ENCODE data around the gene SWSAP1. TPM values are rescaled to one million over a fixed set of nuclear protein-coding genes. Genes with fewer than 3 reads are reported as not detected.

SWSAP1 gene
- total and polyA plus RNA-seq, 2 of the 4 experiments (the other 2 are of a cell fraction): 0.36 to 1.6 TPM

DNA sequence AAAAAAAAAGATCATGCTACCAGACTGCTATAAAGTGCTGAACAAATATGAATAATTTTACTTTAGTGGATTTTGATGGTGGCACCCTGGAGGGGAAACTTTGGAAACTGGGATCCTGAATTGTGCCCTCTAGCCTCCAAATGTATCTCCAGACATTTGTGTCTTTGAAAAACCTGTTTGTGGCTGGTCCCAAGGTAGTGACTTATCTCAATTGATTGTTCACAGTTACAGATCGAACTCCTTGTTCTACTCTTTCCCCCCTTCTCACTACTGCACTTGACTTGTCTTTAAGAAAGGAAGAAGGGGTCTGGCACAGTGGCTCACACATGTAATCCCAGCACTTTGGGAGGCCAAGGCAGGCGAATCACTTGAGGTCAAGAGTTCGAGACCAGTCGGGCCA is 34.1 kb downstream of the SWSAP1 start:
- intact Hi-C loops (cut with micrococcal nuclease) (no loop called here), dilution Hi-C loops (cut with HindIII; ENCODE audit: low sequenced_read_pairs, unreplicated experiment) (no loop called here), in situ Hi-C loops (cut with MboI; ENCODE audit: low sequenced_read_pairs) (no loop called here)
- Histone ChIP-seq H3K27me3 (ENCODE audit: control insufficient read depth, insufficient read depth, low read length) (peaks cover 2% of the 10 kb centered on the region), H2BK5ac (ENCODE audit: low read depth, low read length, poor library complexity, severe bottlenecking) (no peak overlapping the region), H4K91ac (ENCODE audit: insufficient read depth, low read depth, low read length) (no peak overlapping the region), H4K5ac (ENCODE audit: low read depth, low read length) (no peak overlapping the region), H3K4ac (ENCODE audit: low read depth, low read length) (no peak overlapping the region), H4K20me1 (ENCODE audit: insufficient read depth, low read length) (no peaks in the 10 kb centered on the region; the same call in 1 of the 2 replicates), H3K9me1 (ENCODE audit: insufficient read depth, low read length) (no peaks in the 10 kb centered on the region), H3K79me1 (ENCODE audit: low read depth in 1 of 2, low read length in 2 of 2) (no peaks in the 10 kb centered on the region), H3K9ac (ENCODE audit: low read depth, low read length) (no peak overlapping the region), H2AK5ac (ENCODE audit: low read depth, low read length) (no peak overlapping the region), H2BK120ac (ENCODE audit: low read depth, low read length) (no peak overlapping the region), H3K56ac (ENCODE audit: extremely low read depth, insufficient read depth, low read length) (no peak overlapping the region), H3K9me3 (ENCODE audit: control insufficient read depth, insufficient read depth, low read length) (no peaks in the 10 kb centered on the region), H3K18ac (ENCODE audit: low read depth, low read length) (no peak overlapping the region), H3K27ac (ENCODE audit: insufficient read depth, low read length) (no peak overlapping the region), H3K36me3 (ENCODE audit: control insufficient read depth, insufficient read depth, low read length) (no peaks in the 10 kb centered on the region), H3K14ac (replicated peaks; ENCODE audit: low read depth, low read length) (no peak overlapping the region), H2BK20ac (ENCODE audit: low read depth, low read length) (no peak overlapping the region), H2AFZ (replicated peaks; ENCODE audit: low read length, poor library complexity) (no peak overlapping the region), H3K4me2 (ENCODE audit: low read depth, low read length) (no peak overlapping the region), H3K4me3 (ENCODE audit: insufficient read depth, low read depth, low read length) (no peak overlapping the region), H3K23ac (ENCODE audit: low read depth, low read length) (no peak overlapping the region), H4K8ac (ENCODE audit: low read depth in 2 of 2, low read length in 2 of 2) (no peak overlapping the region), H3K4me1 (ENCODE audit: control insufficient read depth, insufficient read depth, low read length) (no peaks in the 10 kb centered on the region), H2BK15ac (ENCODE audit: low read depth, low read length) (no peak overlapping the region), H2AK9ac (replicated peaks; ENCODE audit: low read depth, low read length, poor library complexity) (no peak overlapping the region)
- WGBS, 2 experiments (ENCODE audit: extremely low coverage in 2 of 2, insufficient read length in 1 of 2): 50% methylated on average over 1 of the region's 4 CpGs; no CpG with 5 or more reads in 1 of the 2 experiments
- ATAC-seq (ENCODE audit: low read depth): no peak
- no TSS peak for BruUV-seq (replicated peaks)
- ChIA-PET CTCF (no interaction called here), POLR2A (ENCODE audit: unreplicated experiment) (no interaction called here)
- no peak for DNase-seq
- no peak for TF ChIP-seq CEBPB (IDR thresholded peaks at IDR 0.05; ENCODE audit: low read depth, low read length)
- no peak for TF ChIP-seq MAZ (IDR thresholded peaks at IDR 0.05; ENCODE audit: borderline replicate concordance, low read depth, low read length)
- TF ChIP-seq RCOR1 (IDR thresholded peaks at IDR 0.05; ENCODE audit: insufficient replicate concordance, low read length): no peak
- no peak for TF ChIP-seq NFE2L2 (IDR thresholded peaks at IDR 0.05; ENCODE audit: low read depth, low read length)
- no peak for TF ChIP-seq SMC3 (IDR thresholded peaks at IDR 0.05; ENCODE audit: low read depth, low read length)
- no peak for TF ChIP-seq RFX5 (IDR thresholded peaks at IDR 0.05; ENCODE audit: low read depth, low read length)
- no peak for TF ChIP-seq RAD21 (IDR thresholded peaks at IDR 0.05; ENCODE audit: low read length)
- TF ChIP-seq POLR2A (IDR thresholded peaks at IDR 0.05; ENCODE audit: low read depth, low read length): no peak
- TF ChIP-seq, protein P1, sequence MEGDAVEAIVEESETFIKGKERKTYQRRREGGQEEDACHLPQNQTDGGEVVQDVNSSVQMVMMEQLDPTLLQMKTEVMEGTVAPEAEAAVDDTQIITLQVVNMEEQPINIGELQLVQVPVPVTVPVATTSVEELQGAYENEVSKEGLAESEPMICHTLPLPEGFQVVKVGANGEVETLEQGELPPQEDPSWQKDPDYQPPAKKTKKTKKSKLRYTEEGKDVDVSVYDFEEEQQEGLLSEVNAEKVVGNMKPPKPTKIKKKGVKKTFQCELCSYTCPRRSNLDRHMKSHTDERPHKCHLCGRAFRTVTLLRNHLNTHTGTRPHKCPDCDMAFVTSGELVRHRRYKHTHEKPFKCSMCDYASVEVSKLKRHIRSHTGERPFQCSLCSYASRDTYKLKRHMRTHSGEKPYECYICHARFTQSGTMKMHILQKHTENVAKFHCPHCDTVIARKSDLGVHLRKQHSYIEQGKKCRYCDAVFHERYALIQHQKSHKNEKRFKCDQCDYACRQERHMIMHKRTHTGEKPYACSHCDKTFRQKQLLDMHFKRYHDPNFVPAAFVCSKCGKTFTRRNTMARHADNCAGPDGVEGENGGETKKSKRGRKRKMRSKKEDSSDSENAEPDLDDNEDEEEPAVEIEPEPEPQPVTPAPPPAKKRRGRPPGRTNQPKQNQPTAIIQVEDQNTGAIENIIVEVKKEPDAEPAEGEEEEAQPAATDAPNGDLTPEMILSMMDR (conservative IDR thresholded peaks at IDR 0.05; ENCODE audit: low read depth, low read length): no peak
- no peak for TF ChIP-seq BHLHE40 (IDR thresholded peaks at IDR 0.05; ENCODE audit: low read depth, low read length)
- TF ChIP-seq MXI1 (IDR thresholded peaks at IDR 0.05; ENCODE audit: borderline replicate concordance, low read depth, low read length): no peak
- TF ChIP-seq CHD1 (IDR thresholded peaks at IDR 0.05; ENCODE audit: low read depth, low read length): no peak
- TF ChIP-seq, protein P2, sequence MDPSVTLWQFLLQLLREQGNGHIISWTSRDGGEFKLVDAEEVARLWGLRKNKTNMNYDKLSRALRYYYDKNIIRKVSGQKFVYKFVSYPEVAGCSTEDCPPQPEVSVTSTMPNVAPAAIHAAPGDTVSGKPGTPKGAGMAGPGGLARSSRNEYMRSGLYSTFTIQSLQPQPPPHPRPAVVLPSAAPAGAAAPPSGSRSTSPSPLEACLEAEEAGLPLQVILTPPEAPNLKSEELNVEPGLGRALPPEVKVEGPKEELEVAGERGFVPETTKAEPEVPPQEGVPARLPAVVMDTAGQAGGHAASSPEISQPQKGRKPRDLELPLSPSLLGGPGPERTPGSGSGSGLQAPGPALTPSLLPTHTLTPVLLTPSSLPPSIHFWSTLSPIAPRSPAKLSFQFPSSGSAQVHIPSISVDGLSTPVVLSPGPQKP (IDR thresholded peaks at IDR 0.05; ENCODE audit: borderline replicate concordance, low read depth, low read length): no peak
- no peak for TF ChIP-seq FOS (IDR thresholded peaks at IDR 0.05; ENCODE audit: low read depth, low read length)
- no peak for TF ChIP-seq MAFK (IDR thresholded peaks at IDR 0.05; ENCODE audit: low read depth, low read length)
- TF ChIP-seq, protein P3, sequence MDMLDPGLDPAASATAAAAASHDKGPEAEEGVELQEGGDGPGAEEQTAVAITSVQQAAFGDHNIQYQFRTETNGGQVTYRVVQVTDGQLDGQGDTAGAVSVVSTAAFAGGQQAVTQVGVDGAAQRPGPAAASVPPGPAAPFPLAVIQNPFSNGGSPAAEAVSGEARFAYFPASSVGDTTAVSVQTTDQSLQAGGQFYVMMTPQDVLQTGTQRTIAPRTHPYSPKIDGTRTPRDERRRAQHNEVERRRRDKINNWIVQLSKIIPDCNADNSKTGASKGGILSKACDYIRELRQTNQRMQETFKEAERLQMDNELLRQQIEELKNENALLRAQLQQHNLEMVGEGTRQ (IDR thresholded peaks at IDR 0.05; ENCODE audit: low read depth, low read length): no peak

All from IMR-90 (cell line).